Duodenal mucosa (tissue), 2 donors: ENCODE data around the gene CT47A7.
"Not testable (repeated sequence)": the region's sequence is repeated elsewhere in the genome, so short reads cannot be mapped to it uniquely, and the experiment has no call there.

Source experiments
- H3K27ac ChIP-seq: one replicate; pipeline ENCODE4 v1.7.0; 2013; ENCODE audit warnings: low read depth, low read length
- H3K27me3 ChIP-seq, 2 donors: one replicate each; pipeline ENCODE4 v1.7.0; 2013; ENCODE audit warnings: low read length in 2 of 2, control low read depth in 1 of 2; ENCODE audit not compliant: insufficient read depth in 2 of 2, control insufficient read depth in 1 of 2
- H3K36me3 ChIP-seq, 2 donors: one replicate each; pipeline ENCODE4 v1.7.0; 2013; ENCODE audit warnings: low read length in 2 of 2, control low read depth in 1 of 2; ENCODE audit not compliant: insufficient read depth in 2 of 2, control insufficient read depth in 1 of 2
- H3K4me1 ChIP-seq, 2 donors: one replicate each; pipeline ENCODE4 v1.7.0; 2013; ENCODE audit warnings: low read length in 2 of 2, control low read depth in 1 of 2; ENCODE audit not compliant: insufficient read depth in 2 of 2, control insufficient read depth in 1 of 2
- H3K4me3 ChIP-seq, 2 donors: one replicate each; pipeline ENCODE4 v1.7.0; 2013; ENCODE audit warnings: low read length in 2 of 2, low read depth in 1 of 2
- H3K9ac ChIP-seq, 2 donors: one replicate each; pipeline ENCODE4 v1.7.0; 2013; ENCODE audit warnings: low read length in 2 of 2, low read depth in 1 of 2
- H3K9me3 ChIP-seq, 2 donors: one replicate each; pipeline ENCODE4 v1.7.0; 2013; ENCODE audit warnings: low read length in 2 of 2, control low read depth in 1 of 2; ENCODE audit not compliant: control insufficient read depth in 1 of 2

CT47A7 gene

DNA sequence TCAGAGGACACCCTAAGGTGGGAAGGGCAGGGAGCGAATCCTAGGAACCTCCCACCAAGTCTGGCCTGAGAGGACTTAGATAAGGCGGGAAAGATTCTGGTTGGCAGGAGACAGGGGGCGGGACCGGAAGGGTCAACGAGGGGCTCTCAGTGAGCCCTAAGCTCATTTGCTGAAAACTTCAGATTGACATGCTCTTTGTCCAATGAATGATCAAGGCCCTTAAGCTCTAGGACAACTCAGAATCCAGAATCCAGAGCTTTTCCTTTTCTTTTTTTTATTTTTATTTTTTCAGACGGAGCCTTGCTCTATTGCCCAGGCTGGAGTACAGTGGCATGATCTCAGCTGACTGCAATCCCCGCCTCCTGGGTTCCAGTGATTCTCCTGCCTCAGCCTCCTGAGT, at the start of gene CT47A7:
Gene CT47A7 (minus strand): TSS at position 101 of the 400 bp plus-strand sequence. CDS start 255 bp downstream, outside the sequence.
- not testable (repeated sequence) for H3K4me1 ChIP-seq, H3K36me3 ChIP-seq, H3K27me3 ChIP-seq, H3K4me3 ChIP-seq, H3K27ac ChIP-seq, H3K9me3 ChIP-seq, H3K9ac ChIP-seq

DNA sequence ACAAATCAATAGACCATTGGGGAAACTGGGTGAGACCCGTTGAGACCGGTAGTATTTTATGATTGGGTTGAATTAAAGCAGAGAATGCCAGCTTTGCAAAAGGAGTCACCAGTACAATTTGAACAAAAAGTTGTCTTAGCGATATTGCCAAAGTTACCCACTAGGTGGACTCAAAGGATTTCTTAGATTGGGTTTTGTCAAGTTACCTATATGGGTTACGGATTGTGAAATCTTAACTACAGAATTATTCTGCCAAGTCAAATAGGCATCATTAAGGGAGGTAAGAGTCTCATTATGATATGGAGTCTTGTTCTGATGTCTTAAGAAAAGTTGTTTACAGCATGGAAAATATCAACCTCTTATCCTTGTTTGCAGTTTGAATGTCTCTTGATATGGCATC, 44.2 kb upstream of the CT47A7 start:
- Histone ChIP-seq H3K27ac (no peak overlapping the region), H3K4me1 (no peaks in the 10 kb centered on the region), H3K9ac (no peak overlapping the region), H3K36me3 (no peaks in the 10 kb centered on the region), H3K9me3 (no peaks in the 10 kb centered on the region), H3K27me3 (no peaks in the 10 kb centered on the region), H3K4me3 (no peak overlapping the region)

- no peak overlapping the region for H3K9ac ChIP-seq
- no peaks in the 10 kb centered on the region for H3K4me1 ChIP-seq
- H3K27ac ChIP-seq, result no peak overlapping the region
- no peaks in the 10 kb centered on the region for H3K27me3 ChIP-seq
- no peak overlapping the region for H3K4me3 ChIP-seq
- H3K36me3 ChIP-seq, result no peaks in the 10 kb centered on the region
- H3K9me3 ChIP-seq, result no peaks in the 10 kb centered on the region
Observed at GRCh38 chrX:120999413-120999812, 43.0 kb upstream of the CT47A7 start.

DNA sequence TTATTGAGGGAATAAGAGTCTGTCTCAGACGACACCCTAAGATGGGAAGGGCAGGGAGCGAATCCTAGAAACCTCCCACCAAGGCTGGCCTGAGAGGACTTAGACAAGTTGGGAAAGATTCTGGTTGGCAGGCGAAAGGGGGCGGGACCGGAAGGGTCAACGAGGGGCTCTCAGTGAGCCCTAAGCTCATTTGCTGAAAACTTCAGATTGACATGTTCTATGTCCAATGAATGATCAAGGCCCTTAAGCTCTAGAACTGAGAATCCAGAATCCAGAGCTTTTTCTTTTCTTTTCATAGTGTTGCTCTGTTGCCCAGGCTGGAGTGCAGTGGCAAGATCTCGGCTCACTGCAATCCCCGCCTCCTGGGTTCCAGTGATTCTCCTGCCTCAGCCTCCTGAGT, 29.3 kb upstream of the CT47A7 start, which contains the start of gene CT47A1:
Gene CT47A1 (minus strand): TSS at position 101 of the 400 bp plus-strand sequence. CDS start 231 bp downstream, outside the sequence.
- not testable (repeated sequence) for H3K9ac ChIP-seq, H3K4me1 ChIP-seq, H3K4me3 ChIP-seq, H3K27ac ChIP-seq, H3K27me3 ChIP-seq, H3K36me3 ChIP-seq, H3K9me3 ChIP-seq
